ENCODE measurements around the gene KRTAP2-4. TPM values are rescaled to one million over a fixed set of nuclear protein-coding genes. Genes with fewer than 3 reads are reported as not detected.

The KRTAP2-4 gene
- total and polyA plus RNA-seq, 2 of the 13 experiments (the other 11 are each of a cell fraction or from before 2014, with no cell fraction given) = not detected

- TF ChIP-seq ELF3 (CRISPR knock-in tag; IDR thresholded peaks at IDR 0.05) = peak; percentile 39; the same call in 1 of the 2 replicates
- TF ChIP-seq ZNF30 (CRISPR knock-in tag; IDR thresholded peaks at IDR 0.05) = no peak
- TF ChIP-seq PRDM4 (CRISPR knock-in tag; IDR thresholded peaks at IDR 0.05; ENCODE audit: borderline replicate concordance) = no peak
- TF ChIP-seq ZNF224 (CRISPR knock-in tag; IDR thresholded peaks at IDR 0.05) = no peak
- TF ChIP-seq ZFP37 (CRISPR knock-in tag; IDR thresholded peaks at IDR 0.05; ENCODE audit: borderline replicate concordance) = no peak
- TF ChIP-seq PPARG (CRISPR knock-in tag; conservative IDR thresholded peaks at IDR 0.05) = 0 out of 2 replicates have a peak, but pooled peaks have one; percentile 25
- TF ChIP-seq SOX5 (CRISPR knock-in tag; IDR thresholded peaks at IDR 0.05; ENCODE audit: borderline replicate concordance) = peak; percentile 13; the same call in 1 of the 2 replicates
- peak; percentile 36; the same call in 1 of the 2 replicates for TF ChIP-seq HMG20A (CRISPR knock-in tag; IDR thresholded peaks at IDR 0.05; ENCODE audit: borderline replicate concordance)
- peak; percentile 59 for TF ChIP-seq RARA (CRISPR knock-in tag; IDR thresholded peaks at IDR 0.05)
- TF ChIP-seq STAT6 (CRISPR knock-in tag; IDR thresholded peaks at IDR 0.05; ENCODE audit: borderline replicate concordance) = no peak
- TF ChIP-seq ZNF816 (CRISPR knock-in tag; IDR thresholded peaks at IDR 0.05; ENCODE audit: borderline replicate concordance) = no peak
- no peak for TF ChIP-seq ZNF343 (CRISPR knock-in tag; IDR thresholded peaks at IDR 0.05)
- TF ChIP-seq TFAP4 (IDR thresholded peaks at IDR 0.05; ENCODE audit: borderline replicate concordance, low read depth) = no peak
- TF ChIP-seq ZBTB21 (CRISPR knock-in tag; IDR thresholded peaks at IDR 0.05) = 0 out of 2 replicates have a peak, but pooled peaks have one; percentile 33
- TF ChIP-seq ZNF740 (CRISPR knock-in tag; IDR thresholded peaks at IDR 0.05) = no peak
- TF ChIP-seq HOXA5 (CRISPR knock-in tag; IDR thresholded peaks at IDR 0.05) = no peak
- TF ChIP-seq ARNT (IDR thresholded peaks at IDR 0.05) = no peak
- no peak for TF ChIP-seq ZNF280B (CRISPR knock-in tag; IDR thresholded peaks at IDR 0.05; ENCODE audit: borderline replicate concordance)
- TF ChIP-seq MTF2 (CRISPR knock-in tag; IDR thresholded peaks at IDR 0.05; ENCODE audit: borderline replicate concordance) = no peak
Measured at GRCh38 chr17:41020336-41020735, 45.3 kb downstream of the KRTAP2-4 start (continued).

Measured in HepG2 (cell line).